Measurements from ENCODE around the gene KCNJ9. TPM values are rescaled to one million over a fixed set of nuclear protein-coding genes. Genes with fewer than 3 reads are reported as not detected.

Gene KCNJ9
- total RNA-seq, 2 donors from 2014 or later, result 0.95 TPM; not detected in 1

- Histone ChIP-seq H3K27me3 (replicated peaks; ENCODE audit: insufficient read depth) (no peaks in the 10 kb centered on the region), H3K27ac (no peak overlapping the region), H3K4me1 (ENCODE audit: control insufficient read depth in 1 of 2, low read depth in 2 of 2) (peaks cover 0 to 5% of the 10 kb centered on the region in 2 donors), H3K9me3 (no peaks in the 10 kb centered on the region), H3K4me3 (no peak overlapping the region), H3K36me3 (no peaks in the 10 kb centered on the region)
- ATAC-seq (ENCODE audit: insufficient number of reproducible peaks, low FRiP score, low read depth), result no peak
- no peak for DNase-seq (ENCODE audit: low spot score)
- TF ChIP-seq CTCF (IDR thresholded peaks at IDR 0.05), result no peak
Observed at GRCh38 chr1:160071289-160071688, 10.0 kb upstream of the KCNJ9 start.

GRCh38 chr1:160074865-160075264 is 6.5 kb upstream of the KCNJ9 start:
- no peak for ATAC-seq (ENCODE audit: insufficient number of reproducible peaks, low FRiP score, low read depth)
- Histone ChIP-seq H3K27ac (no peak overlapping the region), H3K36me3 (no peaks in the 10 kb centered on the region), H3K9me3 (no peaks in the 10 kb centered on the region), H3K4me1 (ENCODE audit: control insufficient read depth in 1 of 2, low read depth in 2 of 2) (peaks cover 0 to 5% of the 10 kb centered on the region in 2 donors), H3K27me3 (replicated peaks; ENCODE audit: insufficient read depth) (no peaks in the 10 kb centered on the region), H3K4me3 (no peak overlapping the region)
- DNase-seq (ENCODE audit: low spot score), result no peak
- no peak for TF ChIP-seq CTCF (IDR thresholded peaks at IDR 0.05)

DNA sequence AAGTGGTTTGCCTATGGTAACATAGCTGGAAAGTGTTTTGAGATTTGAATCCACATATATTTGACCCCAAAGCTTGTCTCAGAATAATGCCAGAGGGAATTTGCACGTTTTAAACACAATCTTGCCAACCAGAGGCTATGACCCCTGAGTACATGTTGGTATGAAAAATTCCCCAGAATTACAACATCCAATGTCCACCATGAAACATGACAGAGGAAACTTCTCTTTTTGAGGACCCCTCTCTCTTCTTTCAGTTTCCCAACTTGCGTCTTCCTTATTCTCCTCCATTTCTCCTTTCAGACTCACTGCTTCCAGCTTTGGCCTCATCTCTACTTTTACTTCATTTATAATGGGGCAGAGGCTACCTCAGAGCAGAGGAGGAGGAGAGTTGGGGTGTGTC is 5.5 kb upstream of the KCNJ9 start:
- ATAC-seq (ENCODE audit: insufficient number of reproducible peaks, low FRiP score, low read depth) (no peak), DNase-seq (ENCODE audit: low spot score) (no peak)
- Histone ChIP-seq H3K27me3 (replicated peaks; ENCODE audit: insufficient read depth) (no peaks in the 10 kb centered on the region), H3K4me1 (ENCODE audit: control insufficient read depth in 1 of 2, low read depth in 2 of 2) (peaks cover 1 to 2% of the 10 kb centered on the region in 2 donors), H3K27ac (no peak overlapping the region), H3K9me3 (no peaks in the 10 kb centered on the region), H3K4me3 (no peak overlapping the region), H3K36me3 (no peaks in the 10 kb centered on the region)
- no peak for TF ChIP-seq CTCF (IDR thresholded peaks at IDR 0.05)

- no peak for ATAC-seq (ENCODE audit: insufficient number of reproducible peaks, low FRiP score, low read depth)
- peaks cover 0 to 6% of the 10 kb centered on the region in 2 donors for H3K4me1 ChIP-seq (ENCODE audit: control insufficient read depth in 1 of 2, low read depth in 2 of 2)
- no peak overlapping the region for H3K4me3 ChIP-seq
- no peak overlapping the region for H3K27ac ChIP-seq
- H3K9me3 ChIP-seq, result no peaks in the 10 kb centered on the region
- DNase-seq (ENCODE audit: low spot score), result no peak
- H3K27me3 ChIP-seq (replicated peaks; ENCODE audit: insufficient read depth), result no peaks in the 10 kb centered on the region
- TF ChIP-seq CTCF (IDR thresholded peaks at IDR 0.05), result no peak
- no peaks in the 10 kb centered on the region for H3K36me3 ChIP-seq
Observed at GRCh38 chr1:160076295-160076694, 5.0 kb upstream of the KCNJ9 start.

DNA sequence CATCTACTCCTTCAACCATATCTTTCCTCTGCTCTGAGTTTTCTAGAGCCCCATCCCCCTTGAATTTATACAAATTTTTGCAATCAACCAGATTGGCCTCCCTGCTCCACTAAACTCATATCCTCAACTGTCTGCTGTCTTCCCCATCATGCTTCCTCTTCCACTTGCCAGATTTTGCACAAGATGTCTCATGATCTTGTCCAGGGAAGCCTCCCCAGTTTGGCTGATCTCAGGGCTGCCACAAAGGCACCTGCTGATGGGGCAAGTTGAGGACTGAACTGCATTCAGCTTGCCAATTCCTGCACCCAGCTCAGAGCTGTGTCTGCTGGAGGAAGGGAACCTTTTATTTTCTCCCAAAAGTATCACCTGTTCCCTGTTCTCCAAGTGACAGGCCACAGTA is 3.9 kb upstream of the KCNJ9 start:
- Histone ChIP-seq H3K9me3 (no peaks in the 10 kb centered on the region), H3K36me3 (no peaks in the 10 kb centered on the region), H3K4me3 (no peak overlapping the region), H3K27me3 (replicated peaks; ENCODE audit: insufficient read depth) (no peaks in the 10 kb centered on the region), H3K4me1 (ENCODE audit: control insufficient read depth in 1 of 2, low read depth in 2 of 2) (peaks cover 0 to 10% of the 10 kb centered on the region in 2 donors), H3K27ac (no peak overlapping the region)
- ATAC-seq (ENCODE audit: insufficient number of reproducible peaks, low FRiP score, low read depth), result no peak
- no peak for DNase-seq (ENCODE audit: low spot score)
- no peak for TF ChIP-seq CTCF (IDR thresholded peaks at IDR 0.05)

Measured in thoracic aorta (tissue), 2 donors.